ENCODE measurements around the gene PRDM15. TPM values are rescaled to one million over a fixed set of nuclear protein-coding genes. Genes with fewer than 3 reads are reported as not detected.

Gene PRDM15
- total RNA-seq, 2 experiments from 2014 or later = 19.7 to 30.2 TPM

DNA sequence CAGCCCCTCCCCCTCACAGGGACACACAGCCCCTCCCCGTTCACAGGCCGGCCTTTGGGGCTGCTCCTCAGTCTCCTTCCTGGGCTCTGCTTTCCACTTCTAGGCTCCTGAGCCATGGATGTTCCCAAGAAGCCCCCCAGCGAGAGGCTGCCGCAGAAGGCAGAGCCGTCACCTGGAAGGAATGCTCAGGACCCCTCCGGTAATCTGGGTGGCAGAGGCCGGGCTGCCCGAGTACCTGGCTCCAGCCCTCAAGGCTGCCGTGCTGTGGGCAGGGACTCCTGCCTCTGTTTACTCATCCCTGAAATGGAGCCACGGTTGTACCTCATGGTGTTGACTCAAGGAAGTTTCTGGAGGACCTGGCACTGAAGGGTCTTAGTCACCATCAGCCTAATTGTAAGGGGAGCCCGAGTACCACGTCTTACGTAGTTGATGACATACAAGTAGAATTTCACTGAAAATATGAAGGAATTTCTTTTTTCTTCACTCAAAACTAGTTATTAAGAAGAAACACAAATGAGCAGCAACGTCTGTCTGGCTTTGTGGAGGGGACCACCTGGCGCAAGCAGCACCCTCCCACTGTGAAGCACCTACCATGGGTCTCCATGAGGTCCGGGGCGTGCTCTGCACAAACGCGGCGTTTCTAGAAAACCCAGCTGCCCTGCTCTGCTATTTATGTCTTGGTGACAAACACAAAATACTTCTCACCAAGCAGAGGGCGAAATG is 33.7 kb downstream of the PRDM15 start:
- Histone ChIP-seq H3K27ac (ENCODE audit: low read depth, low read length, poor library complexity, severe bottlenecking) (peak overlapping the region; percentile 33), H3K36me3 (ENCODE audit: insufficient read depth, low read length) (peaks cover 64% of the 10 kb centered on the region), H3K79me2 (ENCODE audit: insufficient read depth, low read depth, low read length) (no peaks in the 10 kb centered on the region), H3K9me2 (ENCODE audit: insufficient read depth, low read length) (no peaks in the 10 kb centered on the region), H3K4me3 (ENCODE audit: low read depth, low read length, poor library complexity, severe bottlenecking) (no peak overlapping the region), H3K9me3 (ENCODE audit: low read length) (0 out of 2 replicates have a peak, but pooled peaks cover 6% of the 10 kb centered on the region), H3K4me1 (ENCODE audit: insufficient read depth, low read length, poor library complexity, severe bottlenecking) (peaks cover 25% of the 10 kb centered on the region), H2AFZ (ENCODE audit: low read length) (no peak overlapping the region), H4K20me1 (ENCODE audit: insufficient read depth, low read length) (no peaks in the 10 kb centered on the region), H3K4me2 (ENCODE audit: low read length) (no peak overlapping the region)
- DNase-seq (ENCODE audit: low spot score) = no peak
- intact Hi-C loops (cut with micrococcal nuclease; ENCODE audit: unreplicated experiment) = no loop called here
- ChIA-PET CTCF (ENCODE audit: unreplicated experiment) (no interaction called here), POLR2A (no interaction called here)
- TF ChIP-seq, protein P1, sequence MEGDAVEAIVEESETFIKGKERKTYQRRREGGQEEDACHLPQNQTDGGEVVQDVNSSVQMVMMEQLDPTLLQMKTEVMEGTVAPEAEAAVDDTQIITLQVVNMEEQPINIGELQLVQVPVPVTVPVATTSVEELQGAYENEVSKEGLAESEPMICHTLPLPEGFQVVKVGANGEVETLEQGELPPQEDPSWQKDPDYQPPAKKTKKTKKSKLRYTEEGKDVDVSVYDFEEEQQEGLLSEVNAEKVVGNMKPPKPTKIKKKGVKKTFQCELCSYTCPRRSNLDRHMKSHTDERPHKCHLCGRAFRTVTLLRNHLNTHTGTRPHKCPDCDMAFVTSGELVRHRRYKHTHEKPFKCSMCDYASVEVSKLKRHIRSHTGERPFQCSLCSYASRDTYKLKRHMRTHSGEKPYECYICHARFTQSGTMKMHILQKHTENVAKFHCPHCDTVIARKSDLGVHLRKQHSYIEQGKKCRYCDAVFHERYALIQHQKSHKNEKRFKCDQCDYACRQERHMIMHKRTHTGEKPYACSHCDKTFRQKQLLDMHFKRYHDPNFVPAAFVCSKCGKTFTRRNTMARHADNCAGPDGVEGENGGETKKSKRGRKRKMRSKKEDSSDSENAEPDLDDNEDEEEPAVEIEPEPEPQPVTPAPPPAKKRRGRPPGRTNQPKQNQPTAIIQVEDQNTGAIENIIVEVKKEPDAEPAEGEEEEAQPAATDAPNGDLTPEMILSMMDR (conservative IDR thresholded peaks at IDR 0.05; ENCODE audit: low read length) = no peak
- no peak for TF ChIP-seq EZH2phosphoT487 (IDR thresholded peaks at IDR 0.05; ENCODE audit: borderline replicate concordance, low read depth, low read length)
- no TSS peak for BruUV-seq (replicated peaks)

DNA sequence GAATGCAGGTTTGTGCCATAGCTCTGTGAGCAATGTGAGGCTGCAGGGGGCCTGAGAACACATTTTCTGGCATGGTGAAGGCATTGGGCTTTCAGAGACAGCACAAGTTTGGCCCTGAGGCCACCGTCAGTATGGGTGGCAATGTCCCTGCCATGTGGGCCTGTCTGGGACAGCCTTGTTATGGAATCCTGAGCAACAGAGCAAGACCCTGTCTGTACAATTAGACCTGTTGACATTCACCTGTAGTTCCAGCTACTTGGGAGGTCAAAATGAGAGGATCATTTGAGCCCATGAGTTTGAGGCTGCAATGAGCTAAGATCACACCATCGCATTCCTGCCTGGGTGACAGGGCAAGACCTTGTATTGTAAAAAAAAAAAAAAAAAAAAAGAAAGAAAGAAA is 35.6 kb downstream of the PRDM15 start:
- Histone ChIP-seq H3K79me2 (ENCODE audit: insufficient read depth, low read depth, low read length) (no peaks in the 10 kb centered on the region), H2AFZ (ENCODE audit: low read length) (no peak overlapping the region), H3K9me3 (ENCODE audit: low read length) (0 out of 2 replicates have a peak, but pooled peaks cover 6% of the 10 kb centered on the region), H3K4me1 (ENCODE audit: insufficient read depth, low read length, poor library complexity, severe bottlenecking) (peaks cover 32% of the 10 kb centered on the region), H3K9me2 (ENCODE audit: insufficient read depth, low read length) (no peaks in the 10 kb centered on the region), H3K4me3 (ENCODE audit: low read depth, low read length, poor library complexity, severe bottlenecking) (no peak overlapping the region), H3K4me2 (ENCODE audit: low read length) (no peak overlapping the region), H4K20me1 (ENCODE audit: insufficient read depth, low read length) (no peaks in the 10 kb centered on the region), H3K27ac (ENCODE audit: low read depth, low read length, poor library complexity, severe bottlenecking) (peak overlapping the region; percentile 33), H3K36me3 (ENCODE audit: insufficient read depth, low read length) (peaks cover 73% of the 10 kb centered on the region)
- DNase-seq (ENCODE audit: low spot score) = no peak
- BruUV-seq (replicated peaks) = no TSS peak
- ChIA-PET POLR2A (no interaction called here), CTCF (ENCODE audit: unreplicated experiment) (no interaction called here)
- intact Hi-C loops (cut with micrococcal nuclease; ENCODE audit: unreplicated experiment) = no loop called here
- TF ChIP-seq, protein P1 (conservative IDR thresholded peaks at IDR 0.05; ENCODE audit: low read length) = no peak
- TF ChIP-seq EZH2phosphoT487 (IDR thresholded peaks at IDR 0.05; ENCODE audit: borderline replicate concordance, low read depth, low read length) = no peak

DNA sequence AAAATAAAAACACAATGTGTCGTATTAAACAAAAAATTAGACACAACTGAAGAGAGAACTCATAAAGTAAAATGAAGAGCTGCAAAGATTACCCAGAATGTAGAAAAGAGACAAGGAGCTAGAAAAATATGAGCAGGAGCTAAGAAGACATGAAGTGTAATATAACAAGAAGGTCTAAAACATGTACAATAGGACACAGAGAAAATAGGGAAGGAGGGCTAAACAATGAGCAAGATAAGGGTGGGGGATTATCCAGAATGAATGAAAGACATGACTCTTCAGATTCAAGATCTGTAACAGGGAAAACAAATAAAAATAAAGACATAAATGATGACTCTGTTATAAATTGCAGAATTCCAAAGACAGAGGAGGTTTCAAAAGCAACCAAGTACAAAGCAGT is 38.3 kb downstream of the PRDM15 start:
- H3K4me2 ChIP-seq (ENCODE audit: low read length) = no peak overlapping the region
- no peak overlapping the region for H2AFZ ChIP-seq (ENCODE audit: low read length)
- no peak for TF ChIP-seq EZH2phosphoT487 (IDR thresholded peaks at IDR 0.05; ENCODE audit: borderline replicate concordance, low read depth, low read length)
- TF ChIP-seq, protein P1 (conservative IDR thresholded peaks at IDR 0.05; ENCODE audit: low read length) = no peak
- H3K27ac ChIP-seq (ENCODE audit: low read depth, low read length, poor library complexity, severe bottlenecking) = no peak overlapping the region
- H3K79me2 ChIP-seq (ENCODE audit: insufficient read depth, low read depth, low read length) = no peaks in the 10 kb centered on the region
- H3K4me1 ChIP-seq (ENCODE audit: insufficient read depth, low read length, poor library complexity, severe bottlenecking) = peaks cover 58% of the 10 kb centered on the region
- DNase-seq (ENCODE audit: low spot score) = no peak
- POLR2A ChIA-PET = interaction anchor here (0.6 kb wide), 1 partner anchor 27 kb away, joined by 3 read pairs; no protein-coding TSS in a partner anchor
- H3K9me2 ChIP-seq (ENCODE audit: insufficient read depth, low read length) = no peaks in the 10 kb centered on the region
- H4K20me1 ChIP-seq (ENCODE audit: insufficient read depth, low read length) = no peaks in the 10 kb centered on the region
- intact Hi-C loops (cut with micrococcal nuclease; ENCODE audit: unreplicated experiment) = no loop called here
- H3K9me3 ChIP-seq (ENCODE audit: low read length) = 0 out of 2 replicates have a peak, but pooled peaks cover 6% of the 10 kb centered on the region
- no peak overlapping the region for H3K4me3 ChIP-seq (ENCODE audit: low read depth, low read length, poor library complexity, severe bottlenecking)
- no TSS peak for BruUV-seq (replicated peaks)
- H3K36me3 ChIP-seq (ENCODE audit: insufficient read depth, low read length) = peaks cover 77% of the 10 kb centered on the region
- CTCF ChIA-PET (ENCODE audit: unreplicated experiment) = no interaction called here
